Measurements from ENCODE around the gene SOD2.
"Not testable (repeated sequence)": the region's sequence is repeated elsewhere in the genome, so short reads cannot be mapped to it uniquely, and the experiment has no call there.

Gene SOD2

GRCh38 chr6:159726918-159727716 is 34.1 kb upstream of the SOD2 start, which contains the start of gene WTAP:
TSS of gene WTAP (plus strand) at chr6:159727506. CDS start at chr6:159736266, 8,760 bp downstream.
- Histone ChIP-seq H3K9me3 (replicated peaks; ENCODE audit: insufficient read depth, low read length) (no peaks in the 10 kb centered on the region), H3K36me3 (replicated peaks; ENCODE audit: insufficient read depth, low read length) (no peaks in the 10 kb centered on the region), H3K4me3 (ENCODE audit: low read length) (peak within 1 kb of the TSS; percentile 78), H3K4me1 (ENCODE audit: low read length) (no peaks in the 10 kb centered on the region), H3K4me2 (ENCODE audit: low read depth, low read length) (peak within 1 kb of the TSS; percentile 89), H2AFZ (ENCODE audit: low read length) (peak within 1 kb of the TSS; percentile 63), H3K9ac (ENCODE audit: low read length) (peak within 1 kb of the TSS; percentile 94), H3F3A (ENCODE audit: insufficient read depth, low read length) (no peaks in the 10 kb centered on the region), H3K27ac (ENCODE audit: low read length) (peak within 1 kb of the TSS; percentile 94), H3K27me3 (replicated peaks; ENCODE audit: insufficient read depth, low read length) (no peaks in the 10 kb centered on the region), H4K20me1 (ENCODE audit: insufficient read depth, low read length) (peaks cover 10% of the 10 kb centered on the region; the same call in 1 of the 2 replicates), H3K79me2 (ENCODE audit: low read length) (peaks cover 69% of the 10 kb centered on the region), H3K9me2 (replicated peaks; ENCODE audit: insufficient read depth, low read length) (no peaks in the 10 kb centered on the region)
- peak; percentile 91 for DNase-seq
- no peak for TF ChIP-seq CTCF (IDR thresholded peaks at IDR 0.05; ENCODE audit: low read length)
- no peak for TF ChIP-seq EZH2 (optimal IDR thresholded peaks at IDR 0.05; ENCODE audit: low read depth, low read length)
- no peak for TF ChIP-seq EZH2phosphoT487 (IDR thresholded peaks at IDR 0.05; ENCODE audit: low read length)

GRCh38 chr6:159726255-159726917 is 33.3 kb upstream of the SOD2 start:
- H3K27ac ChIP-seq (ENCODE audit: low read length): peak overlapping the region; percentile 94
- H3K36me3 ChIP-seq (replicated peaks; ENCODE audit: insufficient read depth, low read length): no peaks in the 10 kb centered on the region
- no peaks in the 10 kb centered on the region for H3K27me3 ChIP-seq (replicated peaks; ENCODE audit: insufficient read depth, low read length)
- DNase-seq: no peak
- peaks cover 10% of the 10 kb centered on the region; the same call in 1 of the 2 replicates for H4K20me1 ChIP-seq (ENCODE audit: insufficient read depth, low read length)
- peak overlapping the region; percentile 78 for H3K4me3 ChIP-seq (ENCODE audit: low read length)
- no peaks in the 10 kb centered on the region for H3F3A ChIP-seq (ENCODE audit: insufficient read depth, low read length)
- peaks cover 62% of the 10 kb centered on the region for H3K79me2 ChIP-seq (ENCODE audit: low read length)
- H3K9ac ChIP-seq (ENCODE audit: low read length): peak overlapping the region; percentile 94
- no peaks in the 10 kb centered on the region for H3K9me2 ChIP-seq (replicated peaks; ENCODE audit: insufficient read depth, low read length)
- H3K4me1 ChIP-seq (ENCODE audit: low read length): no peaks in the 10 kb centered on the region
- peak overlapping the region; percentile 63 for H2AFZ ChIP-seq (ENCODE audit: low read length)
- H3K9me3 ChIP-seq (replicated peaks; ENCODE audit: insufficient read depth, low read length): no peaks in the 10 kb centered on the region
- peak overlapping the region; percentile 89 for H3K4me2 ChIP-seq (ENCODE audit: low read depth, low read length)
- TF ChIP-seq EZH2phosphoT487 (IDR thresholded peaks at IDR 0.05; ENCODE audit: low read length): no peak
- TF ChIP-seq CTCF (IDR thresholded peaks at IDR 0.05; ENCODE audit: low read length): no peak
- TF ChIP-seq EZH2 (optimal IDR thresholded peaks at IDR 0.05; ENCODE audit: low read depth, low read length): no peak

- H3K4me3 ChIP-seq (ENCODE audit: low read length); H3K9ac ChIP-seq (ENCODE audit: low read length); H3K4me1 ChIP-seq (ENCODE audit: low read length); H3K9me2 ChIP-seq (replicated peaks; ENCODE audit: insufficient read depth, low read length); H3F3A ChIP-seq (ENCODE audit: insufficient read depth, low read length); H3K4me2 ChIP-seq (ENCODE audit: low read depth, low read length); H3K36me3 ChIP-seq (replicated peaks; ENCODE audit: insufficient read depth, low read length); H4K20me1 ChIP-seq (ENCODE audit: insufficient read depth, low read length); H3K9me3 ChIP-seq (replicated peaks; ENCODE audit: insufficient read depth, low read length); DNase-seq; H3K27me3 ChIP-seq (replicated peaks; ENCODE audit: insufficient read depth, low read length); H2AFZ ChIP-seq (ENCODE audit: low read length); H3K27ac ChIP-seq (ENCODE audit: low read length): not testable (repeated sequence)
- peaks cover 50% of the 10 kb centered on the region for H3K79me2 ChIP-seq (ENCODE audit: low read length)
Observed at GRCh38 chr6:159725208-159725607, 32.2 kb upstream of the SOD2 start.

Data from MM.1S (cell line).